Neutrophil (primary cell): ENCODE measurements around the gene OGFOD3.
"Not testable (repeated sequence)": the region's sequence is repeated elsewhere in the genome, so short reads cannot be mapped to it uniquely, and the experiment has no call there.

Experiments
- H3K27ac ChIP-seq: fragments of 200-600 bp; sonication (generic); 2 replicates; pipeline ENCODE4 v1.5.1; 2016; ENCODE audit warnings: mild to moderate bottlenecking, moderate library complexity
- H3K27me3 ChIP-seq: fragments of 200-600 bp; sonication (generic); 2 replicates; pipeline ENCODE4 v1.6.0; 2016; ENCODE audit warnings: mild to moderate bottlenecking
- H3K36me3 ChIP-seq: fragments of 200-600 bp; sonication (generic); 2 replicates; pipeline ENCODE4 v1.5.1; 2017
- H3K4me1 ChIP-seq, 2 experiments: fragments of 200-600 bp in 1 of 2; sonication (generic) in 1 of 2; 1 replicate in 1 of 2; 2 replicates in 1 of 2; pipeline versions ENCODE4 v1.5.1 to v1.6.1; 2013 to 2016; ENCODE audit warnings: low read depth in 1 of 2, low read length in 1 of 2, mild to moderate bottlenecking in 1 of 2, moderate library complexity in 1 of 2; ENCODE audit not compliant: control insufficient read depth in 1 of 2, insufficient read depth in 1 of 2
- H3K4me3 ChIP-seq, 2 experiments: fragments of 200-600 bp in 1 of 2; sonication (generic) in 1 of 2; 1 replicate in 1 of 2; 2 replicates in 1 of 2; pipeline ENCODE4 v1.5.1; 2013 to 2016; ENCODE audit warnings: low read depth in 1 of 2, low read length in 1 of 2, mild to moderate bottlenecking in 1 of 2, moderate library complexity in 1 of 2
- H3K9me3 ChIP-seq: fragments of 200-600 bp; sonication (generic); 2 replicates; pipeline ENCODE4 v1.5.1; 2016
- TF ChIP-seq, protein P1 (sequence below): fragments of 200-600 bp; sonication (generic); IDR thresholded peaks from 2 replicates; pipeline ENCODE4 v1.5.1; 2016; ENCODE audit warnings: antibody characterized with exemption

The OGFOD3 gene

DNA sequence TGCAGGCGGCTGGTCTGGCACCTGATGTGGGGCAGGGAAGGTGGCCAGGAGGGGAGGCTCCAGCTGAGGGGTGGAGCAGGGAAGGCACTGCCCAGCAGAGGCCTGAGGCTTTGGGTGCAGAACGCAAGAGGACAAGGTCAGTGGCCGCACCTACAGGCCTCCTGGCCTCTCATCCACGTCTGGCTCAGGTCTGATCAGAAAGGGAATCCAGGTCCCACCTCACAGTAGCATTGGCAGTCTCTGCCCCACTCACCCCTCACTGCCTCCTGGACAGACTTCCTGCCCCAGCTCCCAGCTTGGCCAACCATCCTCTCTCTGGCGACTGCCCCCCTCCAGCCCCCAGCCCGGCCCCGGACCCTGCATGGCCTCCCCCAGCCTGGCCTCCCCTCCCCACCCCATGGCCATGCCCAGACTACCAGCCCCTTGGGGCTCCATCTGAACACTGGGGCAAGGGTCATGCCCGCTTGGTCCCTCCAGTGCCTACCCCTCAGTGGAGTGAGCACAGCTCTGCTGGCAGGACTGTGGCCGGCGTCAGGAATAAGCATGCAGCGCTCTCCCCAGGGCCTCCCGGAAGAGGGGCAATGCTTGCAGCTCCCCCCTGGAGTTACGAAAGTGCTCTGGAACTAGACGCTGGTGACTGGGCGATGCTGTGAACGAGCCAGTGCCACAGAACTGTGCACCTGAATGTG lies 42.2 kb downstream of the OGFOD3 start:
- Histone ChIP-seq H3K4me3 (no peak overlapping the region), H3K27me3 (peaks cover 93% of the 10 kb centered on the region), H3K9me3 (no peaks in the 10 kb centered on the region), H3K36me3 (no peaks in the 10 kb centered on the region), H3K4me1 (peaks cover 2 to 5% of the 10 kb centered on the region in 2 experiments), H3K27ac (no peak overlapping the region)
- TF ChIP-seq, protein P1, sequence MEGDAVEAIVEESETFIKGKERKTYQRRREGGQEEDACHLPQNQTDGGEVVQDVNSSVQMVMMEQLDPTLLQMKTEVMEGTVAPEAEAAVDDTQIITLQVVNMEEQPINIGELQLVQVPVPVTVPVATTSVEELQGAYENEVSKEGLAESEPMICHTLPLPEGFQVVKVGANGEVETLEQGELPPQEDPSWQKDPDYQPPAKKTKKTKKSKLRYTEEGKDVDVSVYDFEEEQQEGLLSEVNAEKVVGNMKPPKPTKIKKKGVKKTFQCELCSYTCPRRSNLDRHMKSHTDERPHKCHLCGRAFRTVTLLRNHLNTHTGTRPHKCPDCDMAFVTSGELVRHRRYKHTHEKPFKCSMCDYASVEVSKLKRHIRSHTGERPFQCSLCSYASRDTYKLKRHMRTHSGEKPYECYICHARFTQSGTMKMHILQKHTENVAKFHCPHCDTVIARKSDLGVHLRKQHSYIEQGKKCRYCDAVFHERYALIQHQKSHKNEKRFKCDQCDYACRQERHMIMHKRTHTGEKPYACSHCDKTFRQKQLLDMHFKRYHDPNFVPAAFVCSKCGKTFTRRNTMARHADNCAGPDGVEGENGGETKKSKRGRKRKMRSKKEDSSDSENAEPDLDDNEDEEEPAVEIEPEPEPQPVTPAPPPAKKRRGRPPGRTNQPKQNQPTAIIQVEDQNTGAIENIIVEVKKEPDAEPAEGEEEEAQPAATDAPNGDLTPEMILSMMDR, result no peak

DNA sequence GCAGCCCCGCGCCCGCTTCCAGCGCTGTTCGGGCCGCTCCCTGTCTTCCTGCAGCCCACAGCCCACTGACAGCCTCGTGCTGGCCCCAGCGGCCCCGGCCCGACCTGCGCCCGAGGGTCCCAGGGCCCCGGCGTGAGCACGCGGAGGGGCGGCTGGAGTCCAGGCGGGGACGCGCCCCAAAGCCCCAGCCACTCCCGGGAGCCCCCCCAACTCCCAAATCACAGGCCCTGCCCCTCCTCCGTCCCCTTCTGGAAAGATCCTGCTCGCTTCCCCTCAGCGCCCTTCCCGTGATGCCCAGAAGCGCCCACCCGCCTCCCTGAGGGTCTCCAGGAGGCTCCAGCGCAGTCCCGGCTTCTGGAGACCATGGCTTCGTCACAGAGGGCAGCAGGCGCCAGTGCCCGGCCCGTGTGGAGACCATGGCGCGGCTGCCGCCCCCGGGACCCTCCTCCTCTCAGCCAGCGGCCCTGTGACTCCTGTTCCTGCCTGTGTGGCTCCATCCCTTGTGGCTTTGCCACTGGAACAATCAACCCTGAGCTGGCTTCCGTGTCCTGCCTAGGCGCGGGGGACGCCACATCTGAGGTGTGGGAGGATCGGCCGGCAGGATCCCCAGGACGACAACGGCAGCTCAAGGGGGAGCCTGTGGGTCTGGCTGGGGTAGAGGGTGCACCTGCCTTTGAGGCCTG lies 42.9 kb downstream of the OGFOD3 start:
- Histone ChIP-seq H3K4me1 (peaks cover 4 to 7% of the 10 kb centered on the region in 2 experiments), H3K4me3 (no peak overlapping the region), H3K27ac (no peak overlapping the region), H3K27me3 (peaks cover 93% of the 10 kb centered on the region), H3K36me3 (no peaks in the 10 kb centered on the region), H3K9me3 (no peaks in the 10 kb centered on the region)
- TF ChIP-seq, protein P1, result no peak

DNA sequence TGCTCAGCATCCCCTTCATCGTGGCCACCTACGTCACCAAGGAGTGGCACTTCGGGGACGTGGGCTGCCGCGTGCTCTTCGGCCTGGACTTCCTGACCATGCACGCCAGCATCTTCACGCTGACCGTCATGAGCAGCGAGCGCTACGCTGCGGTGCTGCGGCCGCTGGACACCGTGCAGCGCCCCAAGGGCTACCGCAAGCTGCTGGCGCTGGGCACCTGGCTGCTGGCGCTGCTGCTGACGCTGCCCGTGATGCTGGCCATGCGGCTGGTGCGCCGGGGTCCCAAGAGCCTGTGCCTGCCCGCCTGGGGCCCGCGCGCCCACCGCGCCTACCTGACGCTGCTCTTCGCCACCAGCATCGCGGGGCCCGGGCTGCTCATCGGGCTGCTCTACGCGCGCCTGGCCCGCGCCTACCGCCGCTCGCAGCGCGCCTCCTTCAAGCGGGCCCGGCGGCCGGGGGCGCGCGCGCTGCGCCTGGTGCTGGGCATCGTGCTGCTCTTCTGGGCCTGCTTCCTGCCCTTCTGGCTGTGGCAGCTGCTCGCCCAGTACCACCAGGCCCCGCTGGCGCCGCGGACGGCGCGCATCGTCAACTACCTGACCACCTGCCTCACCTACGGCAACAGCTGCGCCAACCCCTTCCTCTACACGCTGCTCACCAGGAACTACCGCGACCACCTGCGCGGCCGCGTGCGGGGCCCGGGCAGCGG lies 43.6 kb downstream of the OGFOD3 start:
- no peak overlapping the region for H3K27ac ChIP-seq
- TF ChIP-seq, protein P1, result no peak
- H3K36me3 ChIP-seq, result no peaks in the 10 kb centered on the region
- no peaks in the 10 kb centered on the region for H3K9me3 ChIP-seq
- H3K4me1 ChIP-seq, result peaks cover 6 to 8% of the 10 kb centered on the region in 2 experiments
- no peak overlapping the region for H3K4me3 ChIP-seq
- peaks cover 93% of the 10 kb centered on the region for H3K27me3 ChIP-seq

DNA sequence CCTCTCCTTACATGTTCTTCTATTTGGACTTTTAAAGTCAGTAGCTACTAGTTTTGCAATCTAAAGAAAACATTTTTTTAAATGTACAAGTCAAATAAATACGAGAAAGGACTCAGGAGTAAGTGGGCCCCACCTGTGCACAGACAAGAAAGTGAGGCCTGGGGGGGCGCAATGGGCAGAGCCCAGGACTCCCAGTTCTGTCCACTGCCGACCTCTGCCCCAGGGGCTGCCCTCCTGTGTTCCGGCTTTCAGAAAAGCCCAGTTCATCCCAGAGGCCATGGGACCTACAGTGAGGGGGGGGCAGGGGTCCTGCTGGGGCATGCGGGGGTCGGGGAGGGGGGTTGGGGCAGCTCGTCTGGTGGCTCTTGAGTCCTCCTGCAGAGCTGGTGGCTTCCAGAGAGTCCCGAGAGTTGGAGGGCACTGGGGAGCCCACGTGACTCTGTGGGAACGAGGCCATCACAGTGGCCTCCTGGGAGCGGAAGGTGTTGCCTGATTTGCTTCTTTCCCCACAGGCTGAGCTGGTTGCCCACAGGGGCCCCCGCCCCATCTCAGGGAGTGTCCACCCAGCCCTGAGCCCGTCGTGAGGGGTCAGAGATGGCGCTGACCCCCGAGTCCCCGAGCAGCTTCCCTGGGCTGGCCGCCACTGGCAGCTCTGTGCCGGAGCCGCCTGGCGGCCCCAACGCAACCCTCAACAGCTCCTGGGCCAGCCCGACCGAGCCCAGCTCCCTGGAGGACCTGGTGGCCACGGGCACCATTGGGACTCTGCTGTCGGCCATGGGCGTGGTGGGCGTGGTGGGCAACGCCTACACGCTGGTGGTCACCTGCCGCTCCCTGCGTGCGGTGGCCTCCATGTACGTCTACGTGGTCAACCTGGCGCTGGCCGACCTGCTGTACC lies 44.4 kb downstream of the OGFOD3 start:
- no peaks in the 10 kb centered on the region for H3K9me3 ChIP-seq
- H3K27ac ChIP-seq, result no peak overlapping the region
- no peaks in the 10 kb centered on the region for H3K36me3 ChIP-seq
- H3K4me3 ChIP-seq, result no peak overlapping the region
- TF ChIP-seq, protein P1, result no peak
- H3K27me3 ChIP-seq, result peaks cover 95% of the 10 kb centered on the region
- peaks cover 6 to 8% of the 10 kb centered on the region in 2 experiments for H3K4me1 ChIP-seq

DNA sequence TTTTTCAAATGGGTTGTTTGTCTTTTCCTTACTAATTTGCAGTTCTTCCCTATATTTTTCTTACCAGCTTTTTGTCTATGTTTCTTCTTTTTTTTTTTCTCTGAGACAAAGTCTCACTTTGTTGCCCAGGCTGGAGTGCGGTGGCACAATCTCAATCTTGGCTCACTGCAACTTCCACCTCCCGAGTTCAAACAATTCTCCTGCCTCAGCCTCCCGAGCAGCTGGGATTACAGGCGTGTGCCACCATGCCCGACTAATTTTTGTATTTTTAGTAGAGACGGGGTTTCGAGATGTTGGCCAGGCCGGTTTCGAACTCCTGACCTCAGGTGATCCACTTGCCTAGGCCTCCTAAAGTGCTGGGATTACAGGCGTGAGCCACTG lies 45.3 kb downstream of the OGFOD3 start:
- not testable (repeated sequence) for H3K9me3 ChIP-seq, H3K4me3 ChIP-seq, H3K27ac ChIP-seq, H3K4me1 ChIP-seq, H3K36me3 ChIP-seq
- H3K27me3 ChIP-seq, result peaks cover 95% of the 10 kb centered on the region
